Transverse colon (tissue), 3 donors: ENCODE results near the gene TEK.
"Not testable (repeated sequence)": the region's sequence is repeated elsewhere in the genome, so short reads cannot be mapped to it uniquely, and the experiment has no call there.

Experiments used
- EP300 ChIP-seq: sonication (generic); formaldehyde crosslinking; IDR thresholded peaks from one replicate; pipeline ENCODE4 v1.6.1; 2017; ENCODE audit warnings: antibody characterized with exemption, low read depth
- POLR2A ChIP-seq: fragments of 450-650 bp; IDR thresholded peaks from one replicate; pipeline ENCODE4 v1.6.1; 2016; ENCODE audit warnings: antibody characterized with exemption, mild to moderate bottlenecking, moderate library complexity
- TF ChIP-seq, protein P1 (sequence below), 5 experiments: fragments of 200-600 bp in 3 of 5; fragments of 450-650 bp in 2 of 5; sonication (generic) in 3 of 5; IDR thresholded peaks; 1 replicate in 2 of 5; 2 replicates in 3 of 5; pipeline ENCODE4 v1.5.1; 2016 to 2017; ENCODE audit warnings: antibody characterized with exemption in 5 of 5, inconsistent platforms in 3 of 5, mild to moderate bottlenecking in 2 of 5, moderate library complexity in 1 of 5

DNA sequence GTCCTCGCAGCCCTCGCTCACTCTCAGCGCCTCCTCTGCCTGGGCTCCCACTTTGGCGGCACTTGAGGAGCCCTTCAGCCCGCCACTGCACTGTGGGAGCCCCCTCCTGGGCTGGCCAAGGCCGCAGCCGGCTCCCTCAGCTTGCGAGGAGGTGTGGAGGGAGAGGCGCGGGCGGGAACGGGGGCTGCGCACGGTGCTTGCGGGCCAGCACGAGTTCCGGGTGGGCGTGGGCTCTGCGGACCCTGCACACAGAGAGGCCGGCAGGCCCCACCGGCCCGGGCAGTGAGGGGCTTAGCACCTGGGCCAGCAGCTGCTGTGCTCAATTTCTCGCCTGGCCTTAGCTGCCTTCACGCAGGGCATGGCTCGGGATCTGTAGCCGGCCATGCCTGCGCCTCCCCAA, 16.5 kb upstream of the TEK start:
- TF ChIP-seq, protein P1, sequence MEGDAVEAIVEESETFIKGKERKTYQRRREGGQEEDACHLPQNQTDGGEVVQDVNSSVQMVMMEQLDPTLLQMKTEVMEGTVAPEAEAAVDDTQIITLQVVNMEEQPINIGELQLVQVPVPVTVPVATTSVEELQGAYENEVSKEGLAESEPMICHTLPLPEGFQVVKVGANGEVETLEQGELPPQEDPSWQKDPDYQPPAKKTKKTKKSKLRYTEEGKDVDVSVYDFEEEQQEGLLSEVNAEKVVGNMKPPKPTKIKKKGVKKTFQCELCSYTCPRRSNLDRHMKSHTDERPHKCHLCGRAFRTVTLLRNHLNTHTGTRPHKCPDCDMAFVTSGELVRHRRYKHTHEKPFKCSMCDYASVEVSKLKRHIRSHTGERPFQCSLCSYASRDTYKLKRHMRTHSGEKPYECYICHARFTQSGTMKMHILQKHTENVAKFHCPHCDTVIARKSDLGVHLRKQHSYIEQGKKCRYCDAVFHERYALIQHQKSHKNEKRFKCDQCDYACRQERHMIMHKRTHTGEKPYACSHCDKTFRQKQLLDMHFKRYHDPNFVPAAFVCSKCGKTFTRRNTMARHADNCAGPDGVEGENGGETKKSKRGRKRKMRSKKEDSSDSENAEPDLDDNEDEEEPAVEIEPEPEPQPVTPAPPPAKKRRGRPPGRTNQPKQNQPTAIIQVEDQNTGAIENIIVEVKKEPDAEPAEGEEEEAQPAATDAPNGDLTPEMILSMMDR (IDR thresholded peaks at IDR 0.05): not testable (repeated sequence)
- TF ChIP-seq EP300, POLR2A: not testable (repeated sequence)
